Caco-2 (cell line): Measurements from ENCODE around the gene ASIC4. TPM values are rescaled to one million over a fixed set of nuclear protein-coding genes. Genes with fewer than 3 reads are reported as not detected.
A peak's percentile ranks its signal among the peaks of the same experiment; 100 is the strongest.

Experiments
- BruUV-seq: library from RNA; stranded (reverse); fragments of 400-500 nt; replicated peaks from 2 replicates; lab custom pipeline; 2021; lab: Mats Ljungman, UMichigan
- CTCF ChIA-PET: fragments of 300-600 bp; sonication (Branson Sonifier 250); formaldehyde crosslinking; loops from one replicate; lab custom pipeline; 2022; ENCODE audit warnings: antibody characterized with exemption; lab: Charles Lee
- POLR2A ChIA-PET: fragments of 300-600 bp; sonication (Branson Sonifier 250); formaldehyde crosslinking; loops from one replicate; lab custom pipeline; 2022; ENCODE audit warnings: antibody characterized with exemption; lab: Charles Lee
- DNase-seq, 2 experiments: peaks; one replicate each; pipeline versions ENCODE4 v3.0.0 to v3.0.0-alpha.2; 2020 to 2022
- H3K27me3 ChIP-seq: replicated peaks from 2 replicates; pipeline ENCODE4 v1.6.0; 2011; ENCODE audit warnings: low read length; ENCODE audit not compliant: control insufficient read depth, insufficient read depth
- H3K36me3 ChIP-seq: 2 replicates; pipeline ENCODE4 v1.5.1; 2011; ENCODE audit warnings: low read length; ENCODE audit not compliant: control insufficient read depth, insufficient read depth
- H3K4me1 ChIP-seq: fragments of 250-450 bp; sonication (Bioruptor Pico); 2 replicates; pipeline ENCODE4 v1.5.1; 2020; ENCODE audit warnings: mild to moderate bottlenecking
- H3K4me3 ChIP-seq: 2 replicates; pipeline ENCODE4 v1.5.1; 2011; ENCODE audit warnings: low read depth, mild to moderate bottlenecking, control low read depth, low read length
- H3K9me3 ChIP-seq: fragments of 250-450 bp; sonication (Bioruptor Pico); 2 replicates; pipeline ENCODE4 v1.5.1; 2020; ENCODE audit warnings: mild to moderate bottlenecking, moderate library complexity
- H3K27ac Mint-ChIP-seq: one replicate; pipeline ENCODE4 v1.8.0; 2022; ENCODE audit warnings: mixed read lengths; ENCODE audit not compliant: unreplicated experiment
- H3K27me3 Mint-ChIP-seq: one replicate; pipeline ENCODE4 v1.8.0; 2022; ENCODE audit warnings: mixed read lengths; ENCODE audit not compliant: insufficient read depth, unreplicated experiment
- H3K36me3 Mint-ChIP-seq: one replicate; pipeline ENCODE4 v1.8.0; 2022; ENCODE audit warnings: mild to moderate bottlenecking, mixed read lengths; ENCODE audit not compliant: insufficient read depth, unreplicated experiment
- H3K4me1 Mint-ChIP-seq: one replicate; pipeline ENCODE4 v1.8.0; 2022; ENCODE audit warnings: low read depth, mixed read lengths; ENCODE audit not compliant: unreplicated experiment
- H3K4me3 Mint-ChIP-seq: one replicate; pipeline ENCODE4 v1.8.0; 2022; ENCODE audit warnings: mild to moderate bottlenecking, moderate library complexity, mixed read lengths; ENCODE audit not compliant: unreplicated experiment
- H3K9me3 Mint-ChIP-seq: one replicate; pipeline ENCODE4 v1.8.0; 2022; ENCODE audit warnings: mixed read lengths; ENCODE audit not compliant: unreplicated experiment
- CTCF ChIP-seq, 2 experiments: fragments of 200-600 bp in 1 of 2; IDR thresholded peaks; 1 replicate in 1 of 2; 2 replicates in 1 of 2; pipeline versions ENCODE4 v1.5.1 to v1.8.0; 2011 to 2022; ENCODE audit warnings: antibody characterized with exemption in 1 of 2, control low read depth in 1 of 2, inconsistent platforms in 1 of 2, low read depth in 1 of 2, low read length in 1 of 2, mild to moderate bottlenecking in 1 of 2, moderate library complexity in 1 of 2; ENCODE audit not compliant: insufficient read depth in 1 of 2, severe bottlenecking in 1 of 2, unreplicated experiment in 1 of 2
- intact Hi-C: fragments of 100-400 bp; cut with micrococcal nuclease; formaldehyde crosslinking; loops from one replicate; pipeline ENCODE4 v1.10.0; 2022; ENCODE audit not compliant: unreplicated experiment
- total RNA-seq: library from RNA; stranded (reverse); gene quantifications from 2 replicates; pipeline ENCODE4 v1.2.3, GENCODE V29; 2022

The ASIC4 gene
- total RNA-seq, 1 experiment from 2014 or later = 0.16 TPM

- Mint-ChIP-seq H3K4me3 (no peak overlapping the region), H3K9me3 (no peaks in the 10 kb centered on the region), H3K4me1 (peaks cover 7% of the 10 kb centered on the region), H3K27me3 (no peaks in the 10 kb centered on the region), H3K27ac (no peak overlapping the region), H3K36me3 (peaks cover 10% of the 10 kb centered on the region)
- CTCF ChIA-PET = no interaction called here
- intact Hi-C loops = no loop called here
- no peak for TF ChIP-seq CTCF (IDR thresholded peaks at IDR 0.05; ENCODE audit: insufficient read depth in 1 of 2, low read depth in 1 of 2, low read length in 1 of 2, severe bottlenecking in 1 of 2, unreplicated experiment in 1 of 2)
- no peaks in the 10 kb centered on the region for H3K27me3 ChIP-seq
- no peaks in the 10 kb centered on the region for H3K9me3 ChIP-seq
- no peak for DNase-seq
- POLR2A ChIA-PET = no interaction called here
- no TSS peak for BruUV-seq
- no peaks in the 10 kb centered on the region for H3K36me3 ChIP-seq
- H3K4me3 ChIP-seq = no peak overlapping the region
- peaks cover 23% of the 10 kb centered on the region for H3K4me1 ChIP-seq
Observed at GRCh38 chr2:219567131-219567530, 52.8 kb downstream of the ASIC4 start.

GRCh38 chr2:219567791-219568361 is 53.6 kb downstream of the ASIC4 start:
- intact Hi-C loops = no loop called here
- CTCF ChIA-PET = no interaction called here
- Histone ChIP-seq H3K4me1 (peaks cover 23% of the 10 kb centered on the region), H3K9me3 (no peaks in the 10 kb centered on the region), H3K4me3 (no peak overlapping the region), H3K36me3 (no peaks in the 10 kb centered on the region), H3K27me3 (no peaks in the 10 kb centered on the region)
- TF ChIP-seq CTCF (IDR thresholded peaks at IDR 0.05; ENCODE audit: insufficient read depth in 1 of 2, low read depth in 1 of 2, low read length in 1 of 2, severe bottlenecking in 1 of 2, unreplicated experiment in 1 of 2) = no peak
- H3K27ac Mint-ChIP-seq = no peak overlapping the region
- peaks cover 9% of the 10 kb centered on the region for H3K4me1 Mint-ChIP-seq
- no TSS peak for BruUV-seq
- H3K36me3 Mint-ChIP-seq = peaks cover 5% of the 10 kb centered on the region
- POLR2A ChIA-PET = no interaction called here
- DNase-seq = no peak
- no peak overlapping the region for H3K4me3 Mint-ChIP-seq
- H3K9me3 Mint-ChIP-seq = no peaks in the 10 kb centered on the region
- no peaks in the 10 kb centered on the region for H3K27me3 Mint-ChIP-seq

- POLR2A ChIA-PET = interaction anchor here (0.6 to 0.7 kb wide), 2 partner anchors 25 to 51 kb away, joined by 3 to 4 read pairs; no protein-coding TSS in a partner anchor
- intact Hi-C loops = no loop called here
Observed at GRCh38 chr2:219569041-219569440, 54.8 kb downstream of the ASIC4 start.

More at GRCh38 chr2:219569041-219569440, 54.8 kb downstream of the ASIC4 start:
- Mint-ChIP-seq H3K4me1 (peaks cover 9% of the 10 kb centered on the region), H3K27me3 (no peaks in the 10 kb centered on the region), H3K36me3 (peaks cover 5% of the 10 kb centered on the region), H3K27ac (no peak overlapping the region), H3K9me3 (no peaks in the 10 kb centered on the region), H3K4me3 (peak overlapping the region; percentile 25)
- CTCF ChIA-PET = no interaction called here
- Histone ChIP-seq H3K27me3 (no peaks in the 10 kb centered on the region), H3K36me3 (no peaks in the 10 kb centered on the region), H3K4me1 (peaks cover 20% of the 10 kb centered on the region), H3K4me3 (no peak overlapping the region), H3K9me3 (no peaks in the 10 kb centered on the region)
- DNase-seq = no peak
- no peak for TF ChIP-seq CTCF (IDR thresholded peaks at IDR 0.05; ENCODE audit: insufficient read depth in 1 of 2, low read depth in 1 of 2, low read length in 1 of 2, severe bottlenecking in 1 of 2, unreplicated experiment in 1 of 2)
- no TSS peak for BruUV-seq
